GM12878 (cell line): Measurements from ENCODE around the gene ARHGAP30. TPM values are rescaled to one million over a fixed set of nuclear protein-coding genes. Genes with fewer than 3 reads are reported as not detected.
"Not testable (repeated sequence)": the region's sequence is repeated elsewhere in the genome, so short reads cannot be mapped to it uniquely, and the experiment has no call there.

Source experiments
- ATAC-seq: fragments of 200-7000 bp; cut with Tn5 transposase; 3 replicates; pipeline ENCODE4 v1.9.1; 2020; ENCODE audit warnings: mild to moderate bottlenecking, moderate library complexity
- BruUV-seq: library from RNA; stranded (reverse); fragments of 400-500 nt; replicated peaks from 2 replicates; lab custom pipeline; 2021; lab: Mats Ljungman, UMichigan
- CTCF ChIA-PET: fragments of 300-600 bp; sonication (Branson Sonifier 250); formaldehyde crosslinking; extraction: SDS; loops from one replicate; lab custom pipeline; 2021; ENCODE audit warnings: inconsistent platforms; lab: Yijun Ruan, JAX
- POLR2A ChIA-PET: fragments of 350-600 bp; formaldehyde crosslinking; extraction: SDS; loops from one replicate; lab custom pipeline; 2021; ENCODE audit warnings: inconsistent platforms; lab: Charles Lee
- RAD21 ChIA-PET: fragments of 300-600 bp; sonication (Branson Sonifier 250); formaldehyde crosslinking; loops from one replicate; lab custom pipeline; 2023; ENCODE audit warnings: antibody characterized with exemption; ENCODE audit not compliant: unreplicated experiment; lab: Charles Lee
- SMC1A ChIA-PET: fragments of 300-600 bp; sonication (Branson Sonifier 250); formaldehyde crosslinking; loops from one replicate; lab custom pipeline; 2023; ENCODE audit not compliant: unreplicated experiment, uncharacterized antibody; lab: Charles Lee
- DNase-seq: peaks from one replicate; pipeline ENCODE4 v3.0.0-alpha.2; 2011; ENCODE audit warnings: low read depth, low spot score
- FAIRE-seq: peaks from 3 replicates; lab custom pipeline; 2011; peaks lifted over from hg19 to GRCh38; lab: Jason Lieb, UNC
- H2AFZ ChIP-seq: 2 replicates; pipeline ENCODE4 v1.6.0; 2011; ENCODE audit warnings: low read depth, low read length, control low read depth; ENCODE audit not compliant: control insufficient read depth
- H3K27ac ChIP-seq: 2 replicates; pipeline ENCODE4 v1.5.1; 2011; ENCODE audit warnings: control low read depth; ENCODE audit not compliant: control insufficient read depth, insufficient read depth
- H3K27me3 ChIP-seq, 2 experiments: replicated peaks in 1 of 2; 2 replicates each; pipeline versions ENCODE4 v1.6.0 to v1.6.1; 2011; ENCODE audit warnings: low read length in 1 of 2; ENCODE audit not compliant: control insufficient read depth in 2 of 2, insufficient read depth in 2 of 2
- H3K36me3 ChIP-seq, 2 experiments: 2 replicates each; pipeline ENCODE4 v1.5.1; 2011; ENCODE audit warnings: low read length in 1 of 2; ENCODE audit not compliant: control insufficient read depth in 2 of 2, insufficient read depth in 2 of 2
- H3K4me1 ChIP-seq: 2 replicates; pipeline ENCODE4 v1.6.1; 2011; ENCODE audit warnings: mild to moderate bottlenecking, low read length, moderate library complexity, mixed read lengths; ENCODE audit not compliant: control insufficient read depth, insufficient read depth
- H3K4me2 ChIP-seq: 2 replicates; pipeline ENCODE4 v1.6.0; 2011; ENCODE audit warnings: control low read depth; ENCODE audit not compliant: control insufficient read depth, insufficient read depth
- H3K4me3 ChIP-seq: fragments of 200-600 bp; sonication (generic); 2 replicates; pipeline ENCODE4 v1.5.1; 2016
- H3K79me2 ChIP-seq: 2 replicates; pipeline ENCODE4 v1.6.0; 2011; ENCODE audit warnings: low read length; ENCODE audit not compliant: control insufficient read depth, insufficient read depth
- H3K9ac ChIP-seq: 2 replicates; pipeline ENCODE4 v1.8.0; 2011; ENCODE audit warnings: low read length, control low read depth, mixed read lengths; ENCODE audit not compliant: control insufficient read depth, insufficient read depth
- H3K9me3 ChIP-seq: replicated peaks from 3 replicates; pipeline ENCODE4 v1.5.1; 2011; ENCODE audit warnings: mild to moderate bottlenecking, low read length; ENCODE audit not compliant: control insufficient read depth, insufficient read depth
- H4K20me1 ChIP-seq: 2 replicates; pipeline ENCODE4 v1.6.0; 2011; ENCODE audit not compliant: control insufficient read depth, insufficient read depth
- ATF7 ChIP-seq: fragments of 450-650 bp; IDR thresholded peaks from 2 replicates; pipeline ENCODE4 v1.6.1; 2016; ENCODE audit warnings: low read depth, mild to moderate bottlenecking
- CBX5 ChIP-seq: sonication (generic); IDR thresholded peaks from 2 replicates; pipeline ENCODE4 v1.6.1; 2016; ENCODE audit warnings: low read depth, moderate library complexity, mild to moderate bottlenecking, inconsistent platforms
- MEF2A ChIP-seq: IDR thresholded peaks from 2 replicates; pipeline ENCODE4 v1.6.1; 2011; ENCODE audit warnings: low read depth, mild to moderate bottlenecking, low read length, moderate library complexity; ENCODE audit not compliant: insufficient read depth
- PAX5 ChIP-seq: IDR thresholded peaks from 2 replicates; pipeline ENCODE4 v1.6.1; 2011; ENCODE audit warnings: low read depth, low read length, borderline replicate concordance
- POU2F2 ChIP-seq: IDR thresholded peaks from 3 replicates; pipeline ENCODE4 v1.6.1; 2011; ENCODE audit warnings: low read depth, mild to moderate bottlenecking, low read length, borderline replicate concordance
- WGBS: methylation state at CpG from one replicate; pipeline ENCODE4 v1.1.6; 2016; ENCODE audit warnings: low lambda C conversion rate; ENCODE audit not compliant: insufficient replicate concordance, insufficient coverage; ENCODE audit errors: missing lambda C conversion rate; 5-methylcytosine and 5-hydroxymethylcytosine counted together
- in situ Hi-C: fragments of 300-500 bp; cut with MboI; formaldehyde crosslinking; loops from 9 replicates; pipeline ENCODE4 v1.14.3; 2018; ENCODE audit warnings: mixed read lengths
- intact Hi-C: fragments of 100-400 bp; cut with micrococcal nuclease; formaldehyde crosslinking; loops from one replicate; pipeline ENCODE4 v1.14.2; 2022; ENCODE audit not compliant: unreplicated experiment
- polyA plus RNA-seq, 11 experiments: library from polyadenylated mRNA; depleted of rRNA in 4 of 11; unstranded in 6 of 11; stranded (reverse) in 5 of 11; fragments of >200 nt; fragmentation: Nextera tagmentation in 4 of 11; fragmentation: Illumina TruSeq in 1 of 11; extraction: Ambion mirVana in 4 of 11; extraction: Trizol in 1 of 11; gene quantifications; 1 replicate in 1 of 11; 2 replicates in 10 of 11; pipeline versions ENCODE4 v1.2.1 to v1.2.3, GENCODE V29; 2011 to 2016; ENCODE audit warnings: inconsistent platforms in 2 of 11, missing spikeins in 2 of 11, low read depth in 1 of 11
- total RNA-seq, 4 experiments: library from RNA; depleted of rRNA in 3 of 4; stranded (reverse); fragments of >200 nt in 3 of 4; fragmentation: Illumina TruSeq in 1 of 4; extraction: Trizol in 1 of 4; gene quantifications; 2 replicates each; pipeline versions ENCODE4 v1.2.1 to v1.2.3, GENCODE V29; 2013 to 2021
- TF ChIP-seq, protein P1 (sequence below): IDR thresholded peaks from 2 replicates; pipeline ENCODE4 v1.6.1; 2011; ENCODE audit warnings: borderline replicate concordance, low read depth, mild to moderate bottlenecking, moderate library complexity, low read length; ENCODE audit not compliant: insufficient read depth, poor library complexity, severe bottlenecking
- TF ChIP-seq, protein P2 (sequence below): fragments of 450-650 bp; IDR thresholded peaks from 2 replicates; pipeline ENCODE4 v1.6.1; 2016; ENCODE audit warnings: mild to moderate bottlenecking, moderate library complexity, borderline replicate concordance
- TF ChIP-seq, protein P3 (sequence below): fragments of 450-650 bp; IDR thresholded peaks from 2 replicates; pipeline ENCODE4 v1.6.1; 2016; ENCODE audit warnings: mild to moderate bottlenecking

The ARHGAP30 gene
- total and polyA plus RNA-seq, 10 of the 15 experiments (the other 5 are each of a cell fraction or from before 2014, with no cell fraction given) = 12.9 to 143 (median 76.3) TPM

DNA sequence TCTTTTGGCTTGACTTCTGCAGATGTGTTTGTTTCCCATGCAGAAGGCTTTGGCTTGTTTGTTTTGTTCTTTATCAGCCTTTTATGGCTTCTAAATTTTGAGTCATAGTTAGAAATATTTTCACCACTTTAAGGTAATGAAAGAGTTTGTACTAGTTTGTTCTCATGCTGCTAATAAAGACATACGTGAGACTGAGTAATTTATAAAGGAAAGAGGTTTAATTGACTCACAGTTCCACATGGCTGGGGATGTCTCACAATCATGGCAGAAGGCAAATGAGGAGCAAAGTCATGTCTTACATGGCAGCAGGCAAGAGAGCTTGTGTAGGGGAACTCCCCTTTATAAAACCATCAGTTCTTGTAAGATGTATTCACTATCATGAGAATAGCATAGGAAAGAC, 42.7 kb downstream of the ARHGAP30 start (continued):
- TF ChIP-seq, protein P1, sequence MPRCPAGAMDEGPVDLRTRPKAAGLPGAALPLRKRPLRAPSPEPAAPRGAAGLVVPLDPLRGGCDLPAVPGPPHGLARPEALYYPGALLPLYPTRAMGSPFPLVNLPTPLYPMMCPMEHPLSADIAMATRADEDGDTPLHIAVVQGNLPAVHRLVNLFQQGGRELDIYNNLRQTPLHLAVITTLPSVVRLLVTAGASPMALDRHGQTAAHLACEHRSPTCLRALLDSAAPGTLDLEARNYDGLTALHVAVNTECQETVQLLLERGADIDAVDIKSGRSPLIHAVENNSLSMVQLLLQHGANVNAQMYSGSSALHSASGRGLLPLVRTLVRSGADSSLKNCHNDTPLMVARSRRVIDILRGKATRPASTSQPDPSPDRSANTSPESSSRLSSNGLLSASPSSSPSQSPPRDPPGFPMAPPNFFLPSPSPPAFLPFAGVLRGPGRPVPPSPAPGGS = peak; percentile 15
- TF ChIP-seq PAX5 = peak; percentile 27; the same call in 1 of the 2 replicates
- TF ChIP-seq CBX5 = peak; percentile 99
- TF ChIP-seq POU2F2 = 0 out of 3 replicates have a peak, but pooled peaks have one; percentile 39
- TF ChIP-seq MEF2A = 0 out of 2 replicates have a peak, but pooled peaks have one; percentile 16
- TF ChIP-seq ATF7 = peak; percentile 61
- TF ChIP-seq, protein P2, sequence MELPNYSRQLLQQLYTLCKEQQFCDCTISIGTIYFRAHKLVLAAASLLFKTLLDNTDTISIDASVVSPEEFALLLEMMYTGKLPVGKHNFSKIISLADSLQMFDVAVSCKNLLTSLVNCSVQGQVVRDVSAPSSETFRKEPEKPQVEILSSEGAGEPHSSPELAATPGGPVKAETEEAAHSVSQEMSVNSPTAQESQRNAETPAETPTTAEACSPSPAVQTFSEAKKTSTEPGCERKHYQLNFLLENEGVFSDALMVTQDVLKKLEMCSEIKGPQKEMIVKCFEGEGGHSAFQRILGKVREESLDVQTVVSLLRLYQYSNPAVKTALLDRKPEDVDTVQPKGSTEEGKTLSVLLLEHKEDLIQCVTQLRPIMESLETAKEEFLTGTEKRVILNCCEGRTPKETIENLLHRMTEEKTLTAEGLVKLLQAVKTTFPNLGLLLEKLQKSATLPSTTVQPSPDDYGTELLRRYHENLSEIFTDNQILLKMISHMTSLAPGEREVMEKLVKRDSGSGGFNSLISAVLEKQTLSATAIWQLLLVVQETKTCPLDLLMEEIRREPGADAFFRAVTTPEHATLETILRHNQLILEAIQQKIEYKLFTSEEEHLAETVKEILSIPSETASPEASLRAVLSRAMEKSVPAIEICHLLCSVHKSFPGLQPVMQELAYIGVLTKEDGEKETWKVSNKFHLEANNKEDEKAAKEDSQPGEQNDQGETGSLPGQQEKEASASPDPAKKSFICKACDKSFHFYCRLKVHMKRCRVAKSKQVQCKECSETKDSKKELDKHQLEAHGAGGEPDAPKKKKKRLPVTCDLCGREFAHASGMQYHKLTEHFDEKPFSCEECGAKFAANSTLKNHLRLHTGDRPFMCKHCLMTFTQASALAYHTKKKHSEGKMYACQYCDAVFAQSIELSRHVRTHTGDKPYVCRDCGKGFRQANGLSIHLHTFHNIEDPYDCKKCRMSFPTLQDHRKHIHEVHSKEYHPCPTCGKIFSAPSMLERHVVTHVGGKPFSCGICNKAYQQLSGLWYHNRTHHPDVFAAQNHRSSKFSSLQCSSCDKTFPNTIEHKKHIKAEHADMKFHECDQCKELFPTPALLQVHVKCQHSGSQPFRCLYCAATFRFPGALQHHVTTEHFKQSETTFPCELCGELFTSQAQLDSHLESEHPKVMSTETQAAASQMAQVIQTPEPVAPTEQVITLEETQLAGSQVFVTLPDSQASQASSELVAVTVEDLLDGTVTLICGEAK = peak; percentile 66
- TF ChIP-seq, protein P3, sequence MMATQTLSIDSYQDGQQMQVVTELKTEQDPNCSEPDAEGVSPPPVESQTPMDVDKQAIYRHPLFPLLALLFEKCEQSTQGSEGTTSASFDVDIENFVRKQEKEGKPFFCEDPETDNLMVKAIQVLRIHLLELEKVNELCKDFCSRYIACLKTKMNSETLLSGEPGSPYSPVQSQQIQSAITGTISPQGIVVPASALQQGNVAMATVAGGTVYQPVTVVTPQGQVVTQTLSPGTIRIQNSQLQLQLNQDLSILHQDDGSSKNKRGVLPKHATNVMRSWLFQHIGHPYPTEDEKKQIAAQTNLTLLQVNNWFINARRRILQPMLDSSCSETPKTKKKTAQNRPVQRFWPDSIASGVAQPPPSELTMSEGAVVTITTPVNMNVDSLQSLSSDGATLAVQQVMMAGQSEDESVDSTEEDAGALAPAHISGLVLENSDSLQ = peak; percentile 30; the same call in 1 of the 2 replicates

DNA sequence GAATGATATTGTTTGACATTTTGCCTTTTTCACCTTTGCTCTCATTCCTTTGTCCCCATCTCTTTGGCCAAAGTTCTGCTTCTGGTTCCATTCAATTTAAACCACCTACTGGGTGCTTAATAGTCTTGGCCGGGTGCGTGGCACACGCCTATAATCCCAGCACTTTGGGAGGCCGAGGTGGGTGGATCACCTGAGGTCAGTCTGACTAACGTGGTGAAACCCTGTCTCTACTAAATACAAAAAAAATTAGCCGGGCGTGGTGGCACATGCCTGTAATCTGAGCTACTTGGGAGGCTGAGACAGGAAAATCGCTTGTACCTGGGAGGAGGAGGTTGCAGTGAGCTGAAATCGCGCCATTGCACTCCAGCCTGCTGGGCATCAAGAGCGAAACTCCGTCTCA, 47.3 kb downstream of the ARHGAP30 start:
- intact Hi-C loops, FAIRE-seq, DNase-seq, H3K4me2 ChIP-seq, in situ Hi-C loops, H3K36me3 ChIP-seq, BruUV-seq, H4K20me1 ChIP-seq, H3K9ac ChIP-seq, H2AFZ ChIP-seq, ATAC-seq, H3K4me3 ChIP-seq, H3K27me3 ChIP-seq, H3K27ac ChIP-seq, H3K9me3 ChIP-seq: not testable (repeated sequence)
- peaks cover 34% of the 10 kb centered on the region for H3K79me2 ChIP-seq
- SMC1A ChIA-PET = interaction anchor here (0.7 to 4.2 kb wide), 7 partner anchors 8 to 74 kb away, joined by 3 to 23 read pairs (median 10); partner anchors contain the start of genes KLHDC9, TSTD1 and USF1
- RAD21 ChIA-PET = interaction anchor here (3.2 kb wide), 1 partner anchor 16 kb away, joined by 19 read pairs; the partner anchor contains the start of gene TSTD1
- H3K4me1 ChIP-seq = peaks cover 19% of the 10 kb centered on the region
- POLR2A ChIA-PET = interaction anchor here (0.8 to 2.9 kb wide), 5 partner anchors 9 to 157 kb away, joined by 3 to 18 read pairs (median 12); partner anchors contain the start of gene TSTD1
- 75% methylated on average over 12 of the region's 12 CpGs for WGBS
- CTCF ChIA-PET = interaction anchor here (1.3 to 3.4 kb wide), 5 partner anchors 11 to 74 kb away, joined by 3 to 18 read pairs (median 8); partner anchors contain the start of gene TSTD1
